ENCODE measurements around the gene KCNIP1. TPM values are rescaled to one million over a fixed set of nuclear protein-coding genes. Genes with fewer than 3 reads are reported as not detected.

The KCNIP1 gene
- polyA plus RNA-seq, 3 donors: not detected

DNA sequence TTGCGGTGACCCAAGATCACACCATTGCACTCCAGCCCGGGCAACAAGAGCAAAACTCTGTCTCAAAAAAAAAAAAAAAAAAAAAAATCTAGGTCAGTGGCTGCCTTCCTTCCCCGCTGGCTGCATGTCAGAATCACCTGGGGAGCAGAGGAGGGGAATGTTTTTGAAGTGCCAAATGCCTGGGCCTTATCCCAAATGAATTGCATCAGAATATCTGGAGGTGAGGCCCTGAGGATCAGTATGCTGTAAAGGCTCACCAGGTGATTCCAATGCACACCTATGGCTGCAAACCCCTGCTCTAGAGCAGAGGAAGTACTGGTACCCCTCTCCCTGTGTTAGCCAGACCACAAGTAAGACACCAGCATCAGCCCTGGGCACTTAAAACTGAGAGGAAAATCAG is 235.0 kb downstream of the KCNIP1 start:
- Mint-ChIP-seq H3K9me3 (peaks cover 6 to 14% (median 13%) of the 10 kb centered on the region in 7 donors), H3K27ac (no peak overlapping the region), H3K4me1 (no peaks in the 10 kb centered on the region), H3K36me3 (no peaks in the 10 kb centered on the region), H3K27me3 (ENCODE audit: low read depth in 3 of 3) (peaks cover 12 to 26% (median 22%) of the 10 kb centered on the region in 3 donors), H3K4me3 (no peak overlapping the region)
- no peaks in the 10 kb centered on the region for H3K36me3 ChIP-seq (replicated peaks in 1 of 2; ENCODE audit: control insufficient read depth in 1 of 2, insufficient read depth in 2 of 2, low read length in 2 of 2)
- no CpG with 5 or more reads among the region's 3 CpGs for WGBS (ENCODE audit: insufficient coverage)
- no peak overlapping the region for H3K4me2 ChIP-seq (replicated peaks; ENCODE audit: extremely low read depth, low read length, poor library complexity, severe bottlenecking)
- no peak overlapping the region for H2AFZ ChIP-seq (ENCODE audit: insufficient read depth, low read depth, low read length, poor library complexity, severe bottlenecking)
- no peak for DNase-seq
- no peaks in the 10 kb centered on the region for H3K4me1 ChIP-seq (ENCODE audit: control insufficient read depth in 1 of 2, insufficient read depth in 2 of 2, low read length in 2 of 2)
- intact Hi-C loops (cut with micrococcal nuclease): no loop called here
- H3K9me3 ChIP-seq (replicated peaks in 1 of 2; ENCODE audit: control insufficient read depth in 1 of 2, insufficient read depth in 1 of 2, low read length in 2 of 2): peaks cover 0 to 4% of the 10 kb centered on the region in 2 donors
- no peak overlapping the region for H3K27ac ChIP-seq (ENCODE audit: low read depth in 1 of 2, low read length in 2 of 2)
- no peak for TF ChIP-seq CTCF (IDR thresholded peaks at IDR 0.05)
- H3K79me2 ChIP-seq (ENCODE audit: insufficient read depth, low read length): no peaks in the 10 kb centered on the region
- H4K20me1 ChIP-seq (ENCODE audit: insufficient read depth, low read length): no peaks in the 10 kb centered on the region
- H3K4me3 ChIP-seq (replicated peaks in 1 of 3; ENCODE audit: low read depth in 2 of 3, low read length in 3 of 3): no peak overlapping the region
- peaks cover 1 to 4% of the 10 kb centered on the region in 2 donors for H3K27me3 ChIP-seq (ENCODE audit: control insufficient read depth in 2 of 2, insufficient read depth in 2 of 2, low read length in 2 of 2)
- H3K9ac ChIP-seq (ENCODE audit: insufficient read depth, low read length, poor library complexity, severe bottlenecking): no peak overlapping the region

DNA sequence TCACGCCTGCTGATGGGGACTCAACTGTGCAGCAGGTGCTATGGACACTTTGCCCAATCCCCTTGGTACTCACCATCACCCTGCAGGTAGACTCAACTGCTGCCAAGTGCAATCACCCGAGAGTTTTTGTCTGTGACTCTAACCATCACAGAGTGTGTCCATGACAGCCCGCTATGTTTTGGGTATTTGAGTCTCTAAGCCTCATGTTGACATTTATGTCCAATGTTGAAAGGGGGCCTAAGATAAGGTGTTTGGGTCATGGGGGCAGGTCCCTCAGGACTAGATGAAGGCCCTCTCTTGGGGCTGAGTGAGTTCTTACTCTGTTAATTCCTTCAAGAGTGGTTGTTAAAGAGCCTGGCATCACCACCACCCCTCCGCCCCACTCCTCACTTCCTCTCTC is 235.6 kb downstream of the KCNIP1 start:
- intact Hi-C loops (cut with micrococcal nuclease): no loop called here
- H4K20me1 ChIP-seq (ENCODE audit: insufficient read depth, low read length): no peaks in the 10 kb centered on the region
- peaks cover 18 to 30% (median 27%) of the 10 kb centered on the region in 3 donors for H3K27me3 Mint-ChIP-seq (ENCODE audit: low read depth in 3 of 3)
- DNase-seq: no peak
- H3K27ac Mint-ChIP-seq: no peak overlapping the region
- H3K4me2 ChIP-seq (replicated peaks; ENCODE audit: extremely low read depth, low read length, poor library complexity, severe bottlenecking): no peak overlapping the region
- H3K79me2 ChIP-seq (ENCODE audit: insufficient read depth, low read length): no peaks in the 10 kb centered on the region
- H3K4me3 Mint-ChIP-seq: no peak overlapping the region
- no peak overlapping the region for H2AFZ ChIP-seq (ENCODE audit: insufficient read depth, low read depth, low read length, poor library complexity, severe bottlenecking)
- WGBS (ENCODE audit: insufficient coverage): 86% methylated on average over 3 of the region's 4 CpGs
- H3K9ac ChIP-seq (ENCODE audit: insufficient read depth, low read length, poor library complexity, severe bottlenecking): no peak overlapping the region
- no peaks in the 10 kb centered on the region for H3K4me1 ChIP-seq (ENCODE audit: control insufficient read depth in 1 of 2, insufficient read depth in 2 of 2, low read length in 2 of 2)
- peaks cover 4 to 10% of the 10 kb centered on the region in 2 donors for H3K27me3 ChIP-seq (ENCODE audit: control insufficient read depth in 2 of 2, insufficient read depth in 2 of 2, low read length in 2 of 2)
- no peaks in the 10 kb centered on the region for H3K36me3 Mint-ChIP-seq
- H3K9me3 Mint-ChIP-seq: peaks cover 6 to 13% (median 11%) of the 10 kb centered on the region in 7 donors
- H3K27ac ChIP-seq (ENCODE audit: low read depth in 1 of 2, low read length in 2 of 2): no peak overlapping the region
- H3K4me3 ChIP-seq (replicated peaks in 1 of 3; ENCODE audit: low read depth in 2 of 3, low read length in 3 of 3): no peak overlapping the region
- TF ChIP-seq CTCF (IDR thresholded peaks at IDR 0.05): no peak
- H3K36me3 ChIP-seq (replicated peaks in 1 of 2; ENCODE audit: control insufficient read depth in 1 of 2, insufficient read depth in 2 of 2, low read length in 2 of 2): no peaks in the 10 kb centered on the region
- peaks cover 0 to 4% of the 10 kb centered on the region in 2 donors for H3K9me3 ChIP-seq (replicated peaks in 1 of 2; ENCODE audit: control insufficient read depth in 1 of 2, insufficient read depth in 1 of 2, low read length in 2 of 2)
- peaks cover 3% of the 10 kb centered on the region for H3K4me1 Mint-ChIP-seq
